Activated gamma-delta T cell treated with Interleukin-2 at 50 U/mL for 16 hours (primary cell): ENCODE measurements around the gene NOTCH2NLA.
"Not testable (repeated sequence)": the region's sequence is repeated elsewhere in the genome, so short reads cannot be mapped to it uniquely, and the experiment has no call there.

ENCODE experiments used
- DNase-seq: peaks from one replicate; pipeline ENCODE4 v3.0.0-alpha.2; 2020

The NOTCH2NLA gene

DNA sequence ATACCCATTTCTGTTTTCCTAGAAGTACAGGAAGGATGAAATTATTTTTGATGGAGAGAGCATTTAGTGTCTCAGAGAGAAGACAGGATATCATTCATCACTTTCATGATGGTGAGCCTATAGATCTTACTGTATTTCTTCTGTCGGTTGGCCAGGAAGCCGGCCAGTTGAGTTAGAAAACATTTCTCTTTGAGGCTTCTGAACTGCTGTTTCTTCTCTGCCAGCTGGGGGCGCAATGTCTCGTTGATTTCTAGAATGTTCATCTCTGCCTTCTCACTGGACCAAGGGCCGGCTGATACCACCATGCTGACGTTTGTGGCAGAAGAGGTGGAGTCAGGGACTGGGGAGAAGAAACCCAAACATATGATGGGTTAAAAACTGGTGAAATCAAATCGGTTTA, 84.4 kb downstream of the NOTCH2NLA start, which contains the start of gene NBPF10:
Gene NBPF10, minus strand, starts transcription at position 340 of the 400 bp plus-strand sequence. Its CDS starts 35 bp downstream, at position 305.
- not testable (repeated sequence) for DNase-seq
